K562 (cell line): ENCODE data around the gene PASD1. TPM values are rescaled to one million over a fixed set of nuclear protein-coding genes. Genes with fewer than 3 reads are reported as not detected.

ENCODE experiments used
- ARID1B ChIP-seq: fragments of 450-650 bp; IDR thresholded peaks from 2 replicates; pipeline ENCODE4 v1.6.1; 2016; ENCODE audit warnings: antibody characterized with exemption, mild to moderate bottlenecking, inconsistent platforms
- ASH1L ChIP-seq: fragments of 450-650 bp; IDR thresholded peaks from 2 replicates; pipeline ENCODE4 v1.6.1; 2018; ENCODE audit warnings: borderline replicate concordance, mild to moderate bottlenecking, low read depth; ENCODE audit not compliant: partially characterized antibody
- CBFA2T3 ChIP-seq: fragments of 450-650 bp; IDR thresholded peaks from 2 replicates; pipeline ENCODE4 v1.6.1; 2017
- CREBBP ChIP-seq: IDR thresholded peaks from one replicate; pipeline ENCODE4 v1.6.1; 2012; ENCODE audit warnings: low read depth, mild to moderate bottlenecking, control low read depth, inconsistent platforms, low read length
- CREM ChIP-seq: IDR thresholded peaks from 2 replicates; pipeline ENCODE4 v1.6.1; 2014; ENCODE audit warnings: antibody characterized with exemption, low read depth
- DACH1 ChIP-seq: fragments of 450-650 bp; IDR thresholded peaks from 2 replicates; pipeline ENCODE4 v1.6.1; 2018; ENCODE audit not compliant: partially characterized antibody
- DMBX1 ChIP-seq: fragments of 250-450 bp; sonication (Bioruptor Pico); IDR thresholded peaks from 2 replicates; pipeline ENCODE4 v1.8.0; 2022; ENCODE audit warnings: inconsistent platforms, mild to moderate bottlenecking, moderate library complexity, borderline replicate concordance
- EWSR1 ChIP-seq: fragments of 450-650 bp; IDR thresholded peaks from 2 replicates; pipeline ENCODE4 v1.6.1; 2018; ENCODE audit warnings: borderline replicate concordance, mild to moderate bottlenecking, low read depth, moderate library complexity; ENCODE audit not compliant: partially characterized antibody
- FOXA1 ChIP-seq: fragments of 450-650 bp; IDR thresholded peaks from 2 replicates; pipeline ENCODE4 v1.6.1; 2016; ENCODE audit warnings: mild to moderate bottlenecking, borderline replicate concordance
- HBP1 ChIP-seq: fragments of 450-650 bp; formaldehyde crosslinking; IDR thresholded peaks from 2 replicates; pipeline ENCODE4 v1.4.0; 2022; ENCODE audit warnings: missing genetic modification characterization
- HMGN3 ChIP-seq: IDR thresholded peaks from 2 replicates; pipeline ENCODE4 v1.6.1; 2011; ENCODE audit warnings: borderline replicate concordance, low read depth, mild to moderate bottlenecking, mixed read lengths, low read length; ENCODE audit not compliant: insufficient read length; ENCODE audit errors: extremely low read depth
- JUN ChIP-seq, 2 experiments: sonication (generic) in 1 of 2; formaldehyde crosslinking in 1 of 2; IDR thresholded peaks; 2 replicates each; pipeline versions ENCODE4 v1.6.1 to v1.8.0; 2012 to 2022; ENCODE audit warnings: borderline replicate concordance in 2 of 2, mild to moderate bottlenecking in 2 of 2, improper control_type of control experiment in 1 of 2, low read depth in 1 of 2, low read length in 1 of 2, missing genetic modification reagents in 1 of 2
- MIER1 ChIP-seq: fragments of 450-650 bp; IDR thresholded peaks from 2 replicates; pipeline ENCODE4 v1.6.1; 2016; ENCODE audit warnings: antibody characterized with exemption, mild to moderate bottlenecking, low read depth
- PTTG1 ChIP-seq: fragments of 450-650 bp; IDR thresholded peaks from 2 replicates; pipeline ENCODE4 v1.6.1; 2016; ENCODE audit warnings: low read depth, mild to moderate bottlenecking, missing genetic modification characterization, missing compliant biosample characterization
- PYGO2 ChIP-seq: fragments of 450-650 bp; IDR thresholded peaks from 2 replicates; pipeline ENCODE4 v1.6.1; 2016; ENCODE audit warnings: mild to moderate bottlenecking, missing genetic modification characterization, moderate library complexity, missing compliant biosample characterization
- SMARCA4 ChIP-seq: fragments of 450-650 bp; IDR thresholded peaks from 2 replicates; pipeline ENCODE4 v1.6.1; 2016
- TCF7L2 ChIP-seq: fragments of 150-350 bp; IDR thresholded peaks from 2 replicates; pipeline ENCODE4 v1.6.1; 2016; ENCODE audit warnings: low read depth, mild to moderate bottlenecking, low read length, moderate library complexity
- TOE1 ChIP-seq, 2 experiments: fragments of 450-650 bp in 1 of 2; sonication (generic) in 1 of 2; formaldehyde crosslinking in 1 of 2; IDR thresholded peaks; 2 replicates each; pipeline versions ENCODE4 v1.7.1 to v1.8.0; 2016 to 2022; ENCODE audit warnings: borderline replicate concordance in 2 of 2, mild to moderate bottlenecking in 2 of 2, antibody characterized with exemption in 1 of 2, inconsistent platforms in 1 of 2, low read depth in 1 of 2, missing genetic modification reagents in 1 of 2, moderate library complexity in 1 of 2
- ZFP30 ChIP-seq: fragments of 250-450 bp; sonication (Bioruptor Pico); IDR thresholded peaks from 2 replicates; pipeline ENCODE4 v1.8.0; 2022; ENCODE audit warnings: moderate library complexity, mild to moderate bottlenecking, inconsistent platforms, borderline replicate concordance
- ZNF324 ChIP-seq: fragments of 250-450 bp; sonication (Bioruptor Pico); IDR thresholded peaks from 2 replicates; pipeline ENCODE4 v1.4.0; 2020; ENCODE audit warnings: mild to moderate bottlenecking
- polyA plus RNA-seq, 8 experiments: library from polyadenylated mRNA; depleted of rRNA in 4 of 8; stranded (reverse) in 5 of 8; unstranded in 3 of 8; fragments of >200 nt; fragmentation: Nextera tagmentation in 2 of 8; fragmentation: Illumina TruSeq in 1 of 8; extraction: Ambion mirVana in 2 of 8; extraction: Trizol in 1 of 8; gene quantifications; 2 replicates each; pipeline versions ENCODE4 v1.2.1 to v1.2.3, GENCODE V29; 2011 to 2014; ENCODE audit warnings: inconsistent platforms in 1 of 8, missing spikeins in 1 of 8
- total RNA-seq, 7 experiments: library from RNA; depleted of rRNA in 6 of 7; stranded (reverse); fragments of >200 nt in 6 of 7; fragmentation: Illumina TruSeq in 2 of 7; extraction: Trizol in 2 of 7; gene quantifications; 2 replicates each; pipeline versions ENCODE4 v1.2.1 to v1.2.3, GENCODE V29; 2011 to 2021; ENCODE audit warnings: low replicate concordance in 1 of 7
- TF ChIP-seq, protein P1 (sequence below): fragments of 450-650 bp; conservative IDR thresholded peaks from 2 replicates; pipeline ENCODE4 v1.6.1; 2016; ENCODE audit warnings: missing genetic modification characterization, low read depth, mild to moderate bottlenecking, control low read depth, missing compliant biosample characterization
- TF ChIP-seq, protein P2 (sequence below): fragments of 450-650 bp; IDR thresholded peaks from 2 replicates; pipeline ENCODE4 v1.6.1; 2016; ENCODE audit warnings: borderline replicate concordance
- TF ChIP-seq, protein P3 (sequence below): sonication (generic); formaldehyde crosslinking; IDR thresholded peaks from 2 replicates; pipeline ENCODE4 v1.8.1; 2023; ENCODE audit warnings: mild to moderate bottlenecking, missing genetic modification reagents

The PASD1 gene
- total and polyA plus RNA-seq, 9 of the 15 experiments (the other 6 are each of a cell fraction or from before 2014, with no cell fraction given): 1.7 to 12.8 (median 9.6) TPM

- TF ChIP-seq JUN (IDR thresholded peaks at IDR 0.05; ENCODE audit: borderline replicate concordance, low read depth, low read length) (no peak), JUN (CRISPR knock-in tag; IDR thresholded peaks at IDR 0.05; ENCODE audit: borderline replicate concordance) (no peak), EWSR1 (no peak), HMGN3 (no peak), CBFA2T3 (peak; percentile 96), ZNF324 (CRISPR knock-in tag) (no peak), ZFP30 (CRISPR knock-in tag) (no peak), SMARCA4 (peak; percentile 93), FOXA1 (no peak), TCF7L2 (no peak), DMBX1 (0 out of 2 replicates have a peak, but pooled peaks have one; percentile 40), ASH1L (no peak), PYGO2 (tag) (no peak), CREBBP (no peak), DACH1 (no peak), MIER1 (no peak), CREM (peak; percentile 66), ARID1B (peak; percentile 96), TOE1 (IDR thresholded peaks at IDR 0.05; ENCODE audit: borderline replicate concordance) (peak; percentile 33; the same call in 1 of the 2 replicates), TOE1 (CRISPR knock-in tag; IDR thresholded peaks at IDR 0.05; ENCODE audit: borderline replicate concordance, low read depth) (no peak), HBP1 (CRISPR knock-in tag) (no peak), PTTG1 (tag) (no peak)
- TF ChIP-seq, protein P1, sequence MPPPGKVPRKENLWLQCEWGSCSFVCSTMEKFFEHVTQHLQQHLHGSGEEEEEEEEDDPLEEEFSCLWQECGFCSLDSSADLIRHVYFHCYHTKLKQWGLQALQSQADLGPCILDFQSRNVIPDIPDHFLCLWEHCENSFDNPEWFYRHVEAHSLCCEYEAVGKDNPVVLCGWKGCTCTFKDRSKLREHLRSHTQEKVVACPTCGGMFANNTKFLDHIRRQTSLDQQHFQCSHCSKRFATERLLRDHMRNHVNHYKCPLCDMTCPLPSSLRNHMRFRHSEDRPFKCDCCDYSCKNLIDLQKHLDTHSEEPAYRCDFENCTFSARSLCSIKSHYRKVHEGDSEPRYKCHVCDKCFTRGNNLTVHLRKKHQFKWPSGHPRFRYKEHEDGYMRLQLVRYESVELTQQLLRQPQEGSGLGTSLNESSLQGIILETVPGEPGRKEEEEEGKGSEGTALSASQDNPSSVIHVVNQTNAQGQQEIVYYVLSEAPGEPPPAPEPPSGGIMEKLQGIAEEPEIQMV (tag): no peak
- TF ChIP-seq, protein P2, sequence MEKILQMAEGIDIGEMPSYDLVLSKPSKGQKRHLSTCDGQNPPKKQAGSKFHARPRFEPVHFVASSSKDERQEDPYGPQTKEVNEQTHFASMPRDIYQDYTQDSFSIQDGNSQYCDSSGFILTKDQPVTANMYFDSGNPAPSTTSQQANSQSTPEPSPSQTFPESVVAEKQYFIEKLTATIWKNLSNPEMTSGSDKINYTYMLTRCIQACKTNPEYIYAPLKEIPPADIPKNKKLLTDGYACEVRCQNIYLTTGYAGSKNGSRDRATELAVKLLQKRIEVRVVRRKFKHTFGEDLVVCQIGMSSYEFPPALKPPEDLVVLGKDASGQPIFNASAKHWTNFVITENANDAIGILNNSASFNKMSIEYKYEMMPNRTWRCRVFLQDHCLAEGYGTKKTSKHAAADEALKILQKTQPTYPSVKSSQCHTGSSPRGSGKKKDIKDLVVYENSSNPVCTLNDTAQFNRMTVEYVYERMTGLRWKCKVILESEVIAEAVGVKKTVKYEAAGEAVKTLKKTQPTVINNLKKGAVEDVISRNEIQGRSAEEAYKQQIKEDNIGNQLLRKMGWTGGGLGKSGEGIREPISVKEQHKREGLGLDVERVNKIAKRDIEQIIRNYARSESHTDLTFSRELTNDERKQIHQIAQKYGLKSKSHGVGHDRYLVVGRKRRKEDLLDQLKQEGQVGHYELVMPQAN: no peak
- TF ChIP-seq, protein P3, sequence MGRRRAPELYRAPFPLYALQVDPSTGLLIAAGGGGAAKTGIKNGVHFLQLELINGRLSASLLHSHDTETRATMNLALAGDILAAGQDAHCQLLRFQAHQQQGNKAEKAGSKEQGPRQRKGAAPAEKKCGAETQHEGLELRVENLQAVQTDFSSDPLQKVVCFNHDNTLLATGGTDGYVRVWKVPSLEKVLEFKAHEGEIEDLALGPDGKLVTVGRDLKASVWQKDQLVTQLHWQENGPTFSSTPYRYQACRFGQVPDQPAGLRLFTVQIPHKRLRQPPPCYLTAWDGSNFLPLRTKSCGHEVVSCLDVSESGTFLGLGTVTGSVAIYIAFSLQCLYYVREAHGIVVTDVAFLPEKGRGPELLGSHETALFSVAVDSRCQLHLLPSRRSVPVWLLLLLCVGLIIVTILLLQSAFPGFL (CRISPR knock-in tag): no peak
These were observed 69.7 kb downstream of the PASD1 start (continued) for GRCh38 chrX:151633157-151633556.
